HEK293T (cell line): ENCODE data around the gene CELSR1.

Source experiments
- HDGF ChIP-seq: fragments of 450-650 bp; IDR thresholded peaks from 2 replicates; pipeline ENCODE4 v1.6.1; 2017; ENCODE audit warnings: antibody characterized with exemption, borderline replicate concordance
- LEF1 ChIP-seq: fragments of 450-650 bp; IDR thresholded peaks from 2 replicates; pipeline ENCODE4 v1.6.1; 2017; ENCODE audit warnings: mild to moderate bottlenecking, borderline replicate concordance

DNA sequence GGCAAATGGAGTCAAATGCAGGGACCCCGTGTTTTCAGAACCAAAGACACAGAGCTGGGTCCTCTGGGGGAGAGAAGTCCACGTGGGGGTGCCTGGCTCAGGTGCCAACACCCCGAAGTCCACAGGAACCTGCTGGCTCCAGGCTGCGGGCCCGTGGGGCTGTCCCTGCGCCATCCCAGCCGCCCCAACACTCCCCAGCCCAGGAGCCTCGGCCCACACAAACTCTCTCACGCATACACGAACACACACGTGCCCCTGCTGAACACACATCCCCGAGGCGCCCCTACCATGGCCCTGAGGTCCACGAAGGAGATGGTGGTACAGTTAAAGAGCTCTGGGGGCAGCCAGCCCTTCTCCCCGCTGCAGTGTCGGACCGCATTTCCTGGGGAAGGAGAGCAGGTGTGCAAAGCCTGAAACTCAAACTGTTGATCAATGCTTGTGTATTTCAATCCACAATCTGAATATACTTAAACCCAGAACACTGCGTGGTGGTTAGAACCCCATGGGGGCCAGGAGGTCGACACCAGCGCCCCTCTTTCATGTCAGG, 147.2 kb downstream of the CELSR1 start:
- TF ChIP-seq HDGF (no peak), LEF1 (no peak)
